Measurements from ENCODE around the gene POR.

POR gene

DNA sequence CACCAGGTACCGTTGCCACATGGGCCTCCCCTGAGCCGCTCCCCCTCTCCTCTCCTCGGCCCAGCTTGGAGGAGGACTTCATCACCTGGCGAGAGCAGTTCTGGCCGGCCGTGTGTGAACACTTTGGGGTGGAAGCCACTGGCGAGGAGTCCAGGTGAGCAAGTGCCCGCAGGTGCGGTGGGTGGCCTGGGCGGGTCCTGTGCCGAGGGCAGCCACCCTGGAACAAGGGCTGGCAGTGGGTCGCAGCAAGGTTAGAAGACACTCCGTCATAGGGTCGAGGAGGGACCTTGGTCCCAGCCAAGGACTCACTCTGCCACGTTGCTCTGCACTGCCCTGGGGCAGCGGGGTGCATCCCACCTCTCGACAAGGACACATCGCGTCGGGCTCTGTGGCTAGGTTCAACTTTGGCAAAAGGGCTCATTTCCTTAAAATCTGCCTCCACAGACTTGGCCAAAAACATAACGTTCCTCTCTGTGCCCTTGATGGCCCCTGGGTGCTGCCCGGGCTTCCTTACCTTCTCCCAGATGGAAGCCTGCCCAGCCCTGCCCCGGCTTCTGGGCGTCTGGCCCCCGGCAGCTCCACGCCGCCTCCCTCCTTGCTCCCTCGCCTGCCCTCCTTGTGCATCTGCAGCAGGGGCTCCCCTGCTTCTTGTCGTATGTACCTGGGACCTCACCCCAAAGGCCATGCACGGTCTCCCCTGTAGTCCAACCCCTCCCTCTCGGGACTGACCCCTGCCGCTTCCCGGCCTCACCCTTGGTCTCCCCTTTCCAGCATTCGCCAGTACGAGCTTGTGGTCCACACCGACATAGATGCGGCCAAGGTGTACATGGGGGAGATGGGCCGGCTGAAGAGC lies 66.7 kb downstream of the POR start:
- DNase-seq (ENCODE audit: low read depth in 1 of 2, low spot score in 1 of 2): no peak
- no peak for TF ChIP-seq JUND (IDR thresholded peaks at IDR 0.05; ENCODE audit: low read depth)
- in situ Hi-C loops (cut with HindIII; ENCODE audit: low pct_unique_long_range_greater_than_20kb, low sequenced_read_pairs): no loop called here

DNA sequence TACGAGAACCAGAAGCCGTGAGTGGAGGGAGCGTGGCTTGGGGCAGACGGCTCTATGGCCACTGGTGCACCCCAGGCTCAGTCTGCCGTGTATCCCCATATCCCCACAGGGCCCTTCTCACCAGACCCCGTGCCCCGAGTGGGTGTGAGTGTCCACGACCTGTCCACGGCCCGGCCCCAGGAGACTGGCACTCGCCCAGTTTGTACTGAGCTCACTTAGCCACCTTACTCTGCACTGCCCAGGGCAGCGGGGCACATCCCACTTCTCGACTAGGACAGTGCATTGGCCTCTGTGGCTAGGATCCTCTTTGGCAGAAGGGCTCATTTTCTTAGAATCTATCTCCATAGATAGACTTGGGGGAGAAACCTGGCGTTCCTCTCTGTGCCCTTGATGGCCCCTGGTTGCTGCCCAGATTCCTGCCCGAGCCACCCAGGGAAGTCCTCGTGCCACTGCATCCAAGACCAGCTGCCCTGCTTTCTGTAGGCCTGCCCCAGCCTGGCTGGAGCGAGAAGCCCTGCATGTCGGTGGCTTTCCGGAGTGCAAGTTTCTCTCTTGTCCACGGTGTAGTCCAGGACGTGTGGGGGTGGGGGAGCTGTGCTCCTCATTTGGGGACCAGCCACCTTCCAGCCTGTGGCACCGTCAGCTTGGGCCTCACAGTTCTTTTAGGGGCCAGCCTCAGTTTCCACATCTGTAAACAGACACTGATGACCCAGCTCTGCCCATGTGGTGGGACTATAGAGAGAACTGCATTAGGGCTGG lies 67.5 kb downstream of the POR start:
- TF ChIP-seq JUND (IDR thresholded peaks at IDR 0.05; ENCODE audit: low read depth): no peak
- no peak for DNase-seq (ENCODE audit: low read depth in 1 of 2, low spot score in 1 of 2)

DNA sequence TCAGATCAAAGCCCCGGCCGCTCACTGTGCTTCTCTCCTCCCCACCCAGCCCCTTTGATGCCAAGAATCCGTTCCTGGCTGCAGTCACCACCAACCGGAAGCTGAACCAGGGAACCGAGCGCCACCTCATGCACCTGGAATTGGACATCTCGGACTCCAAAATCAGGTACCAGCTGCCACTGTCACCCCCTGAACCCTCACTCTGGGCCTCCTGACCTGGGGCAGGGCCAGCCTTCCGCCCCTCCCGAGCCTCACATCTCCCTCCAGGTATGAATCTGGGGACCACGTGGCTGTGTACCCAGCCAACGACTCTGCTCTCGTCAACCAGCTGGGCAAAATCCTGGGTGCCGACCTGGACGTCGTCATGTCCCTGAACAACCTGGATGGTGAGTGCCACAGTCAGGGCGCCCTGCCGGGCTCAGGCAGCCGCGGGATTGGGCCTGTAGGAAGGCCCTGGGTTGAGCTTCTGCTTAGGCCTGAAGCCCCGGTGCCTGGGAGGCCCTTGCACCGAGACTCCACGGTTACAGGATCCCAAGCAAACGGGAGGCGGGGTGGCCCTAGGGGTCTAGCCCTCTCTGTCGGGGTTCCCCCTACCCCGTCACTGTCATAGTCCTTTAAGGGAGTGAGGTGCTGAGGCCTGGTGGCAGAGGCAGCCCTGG lies 68.6 kb downstream of the POR start:
- DNase-seq (ENCODE audit: low read depth in 1 of 2, low spot score in 1 of 2): no peak
- in situ Hi-C loops (cut with HindIII; ENCODE audit: low pct_unique_long_range_greater_than_20kb, low sequenced_read_pairs): no loop called here
- no peak for TF ChIP-seq JUND (IDR thresholded peaks at IDR 0.05; ENCODE audit: low read depth)

More for the DNA sequence above, 67.5 kb downstream of the POR start:
- in situ Hi-C loops (cut with HindIII; ENCODE audit: low pct_unique_long_range_greater_than_20kb, low sequenced_read_pairs): no loop called here

DNA sequence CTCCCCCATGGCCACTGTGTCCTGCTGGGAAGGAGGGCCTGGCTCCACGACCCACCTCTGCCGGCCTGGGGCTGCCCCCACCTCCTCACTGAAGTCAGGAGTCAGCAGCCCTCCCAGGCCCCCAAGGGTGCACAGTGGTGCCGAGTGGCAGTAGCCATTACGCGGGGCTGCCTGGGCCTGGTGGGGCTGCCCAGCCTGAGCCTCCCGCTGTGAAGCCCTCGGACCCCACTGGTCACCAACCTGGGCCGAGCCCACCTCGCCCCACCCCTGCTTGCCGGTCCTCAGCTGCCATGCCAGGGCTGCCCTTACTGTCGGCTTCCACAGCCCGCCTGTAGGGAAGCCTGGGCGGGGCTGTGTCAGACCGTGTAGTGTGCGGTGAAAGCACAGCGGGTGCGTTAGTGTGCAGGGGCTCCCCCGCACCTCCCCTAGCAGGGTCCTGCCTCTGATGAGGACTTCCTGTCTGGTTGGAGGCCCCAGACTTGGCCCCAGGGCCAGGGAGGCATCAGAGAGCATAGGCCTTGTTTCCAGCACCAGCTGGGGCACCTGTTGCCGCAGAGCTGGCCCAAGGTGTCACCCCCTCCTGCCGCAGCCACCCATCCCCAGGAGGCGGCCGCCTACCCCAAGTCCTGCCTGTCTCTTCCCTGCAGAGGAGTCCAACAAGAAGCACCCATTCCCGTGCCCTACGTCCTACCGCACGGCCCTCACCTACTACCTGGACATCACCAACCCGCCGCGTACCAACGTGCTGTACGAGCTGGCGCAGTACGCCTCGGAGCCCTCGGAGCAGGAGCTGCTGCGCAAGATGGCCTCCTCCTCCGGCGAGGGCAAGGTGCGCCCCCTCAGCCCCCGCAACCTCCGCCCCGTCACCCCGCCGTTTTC lies 69.4 kb downstream of the POR start:
- in situ Hi-C loops (cut with HindIII; ENCODE audit: low pct_unique_long_range_greater_than_20kb, low sequenced_read_pairs): no loop called here
- no peak for DNase-seq (ENCODE audit: low read depth in 1 of 2, low spot score in 1 of 2)
- TF ChIP-seq JUND (IDR thresholded peaks at IDR 0.05; ENCODE audit: low read depth): no peak

DNA sequence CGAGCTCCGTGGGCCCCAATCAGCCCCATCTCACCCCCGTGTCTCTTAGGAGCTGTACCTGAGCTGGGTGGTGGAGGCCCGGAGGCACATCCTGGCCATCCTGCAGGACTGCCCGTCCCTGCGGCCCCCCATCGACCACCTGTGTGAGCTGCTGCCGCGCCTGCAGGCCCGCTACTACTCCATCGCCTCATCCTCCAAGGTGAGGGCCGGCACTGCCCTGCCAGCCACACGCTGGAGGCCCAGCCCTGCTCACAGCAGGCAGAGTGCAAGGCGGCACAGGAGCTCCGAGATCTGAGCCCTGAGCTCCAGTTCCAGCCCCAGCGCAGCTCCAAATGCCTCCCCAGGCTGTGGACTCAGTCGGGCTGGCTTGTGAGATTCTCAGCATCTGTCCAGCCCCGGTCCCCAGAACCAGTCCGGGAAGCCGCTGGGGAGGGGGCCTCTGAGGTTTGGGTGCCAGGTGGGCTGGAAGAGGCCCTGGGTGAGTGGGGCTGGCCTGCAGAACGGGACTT lies 70.1 kb downstream of the POR start:
- no peak for DNase-seq (ENCODE audit: low read depth in 1 of 2, low spot score in 1 of 2)
- no peak for TF ChIP-seq JUND (IDR thresholded peaks at IDR 0.05; ENCODE audit: low read depth)
- in situ Hi-C loops (cut with HindIII; ENCODE audit: low pct_unique_long_range_greater_than_20kb, low sequenced_read_pairs): no loop called here

DNA sequence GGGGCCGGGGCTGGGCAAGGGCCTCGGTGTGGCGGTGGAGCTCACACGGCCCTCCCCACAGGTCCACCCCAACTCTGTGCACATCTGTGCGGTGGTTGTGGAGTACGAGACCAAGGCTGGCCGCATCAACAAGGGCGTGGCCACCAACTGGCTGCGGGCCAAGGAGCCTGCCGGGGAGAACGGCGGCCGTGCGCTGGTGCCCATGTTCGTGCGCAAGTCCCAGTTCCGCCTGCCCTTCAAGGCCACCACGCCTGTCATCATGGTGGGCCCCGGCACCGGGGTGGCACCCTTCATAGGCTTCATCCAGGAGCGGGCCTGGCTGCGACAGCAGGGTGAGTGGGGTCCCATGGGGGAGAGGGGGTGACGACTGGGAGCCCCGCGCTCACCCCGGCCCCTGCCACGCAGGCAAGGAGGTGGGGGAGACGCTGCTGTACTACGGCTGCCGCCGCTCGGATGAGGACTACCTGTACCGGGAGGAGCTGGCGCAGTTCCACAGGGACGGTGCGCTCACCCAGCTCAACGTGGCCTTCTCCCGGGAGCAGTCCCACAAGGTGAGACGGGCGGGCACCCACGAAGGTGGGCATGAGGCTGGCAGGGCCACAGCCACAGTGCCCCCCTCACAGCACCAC lies 70.7 kb downstream of the POR start:
- no peak for DNase-seq (ENCODE audit: low read depth in 1 of 2, low spot score in 1 of 2)
- in situ Hi-C loops (cut with HindIII; ENCODE audit: low pct_unique_long_range_greater_than_20kb, low sequenced_read_pairs): no loop called here
- no peak for TF ChIP-seq JUND (IDR thresholded peaks at IDR 0.05; ENCODE audit: low read depth)

DNA sequence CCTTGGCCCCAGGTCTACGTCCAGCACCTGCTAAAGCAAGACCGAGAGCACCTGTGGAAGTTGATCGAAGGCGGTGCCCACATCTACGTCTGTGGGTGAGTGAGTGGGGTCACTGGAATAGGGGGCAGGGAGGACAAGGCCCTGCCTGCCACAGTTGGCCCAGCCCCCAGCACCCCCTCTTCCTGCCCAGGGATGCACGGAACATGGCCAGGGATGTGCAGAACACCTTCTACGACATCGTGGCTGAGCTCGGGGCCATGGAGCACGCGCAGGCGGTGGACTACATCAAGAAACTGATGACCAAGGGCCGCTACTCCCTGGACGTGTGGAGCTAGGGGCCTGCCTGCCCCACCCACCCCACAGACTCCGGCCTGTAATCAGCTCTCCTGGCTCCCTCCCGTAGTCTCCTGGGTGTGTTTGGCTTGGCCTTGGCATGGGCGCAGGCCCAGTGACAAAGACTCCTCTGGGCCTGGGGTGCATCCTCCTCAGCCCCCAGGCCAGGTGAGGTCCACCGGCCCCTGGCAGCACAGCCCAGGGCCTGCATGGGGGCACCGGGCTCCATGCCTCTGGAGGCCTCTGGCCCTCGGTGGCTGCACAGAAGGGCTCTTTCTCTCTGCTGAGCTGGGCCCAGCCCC lies 71.3 kb downstream of the POR start:
- no peak for TF ChIP-seq JUND (IDR thresholded peaks at IDR 0.05; ENCODE audit: low read depth)
- in situ Hi-C loops (cut with HindIII; ENCODE audit: low pct_unique_long_range_greater_than_20kb, low sequenced_read_pairs): no loop called here
- no peak for DNase-seq (ENCODE audit: low read depth in 1 of 2, low spot score in 1 of 2)

DNA sequence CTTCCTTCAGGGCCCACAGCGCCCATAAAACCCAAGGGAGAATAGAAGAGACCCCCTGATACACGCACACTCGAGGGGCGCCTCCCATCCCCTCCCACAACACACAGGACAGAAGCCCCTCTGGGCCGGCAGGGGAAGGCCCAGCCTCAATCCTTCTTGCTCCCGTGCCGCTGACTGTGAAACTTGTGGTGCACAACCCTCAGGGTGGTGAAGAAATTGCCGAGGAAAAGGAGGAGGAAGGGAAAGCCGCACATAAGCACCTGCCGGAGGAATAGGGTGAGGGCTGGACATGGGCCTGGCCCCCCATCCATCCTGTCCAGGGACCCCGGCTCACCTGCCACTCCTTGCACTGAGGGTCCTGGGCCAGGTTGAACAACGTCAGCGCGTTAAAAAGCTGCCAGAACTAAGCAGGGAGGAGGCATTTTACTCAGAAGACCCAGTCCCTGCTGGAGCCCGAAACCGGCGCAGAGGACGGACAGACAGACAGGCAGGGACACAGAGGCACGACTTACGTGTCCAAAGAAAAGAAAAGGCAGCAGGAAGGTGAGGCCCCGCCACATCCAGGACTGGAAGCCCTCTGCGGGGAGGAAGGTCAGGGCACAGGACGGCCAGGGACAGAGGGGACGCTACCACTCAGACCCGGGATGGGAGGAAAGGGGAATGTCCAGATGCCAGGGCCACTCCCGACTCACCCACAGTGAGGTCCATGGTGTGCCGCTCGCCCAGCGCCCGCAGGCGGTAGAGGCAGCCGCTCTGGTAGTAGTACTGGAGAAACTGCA lies 72.3 kb downstream of the POR start:
- TF ChIP-seq JUND (IDR thresholded peaks at IDR 0.05; ENCODE audit: low read depth): no peak
- no peak for DNase-seq (ENCODE audit: low read depth in 1 of 2, low spot score in 1 of 2)
- in situ Hi-C loops (cut with HindIII; ENCODE audit: low pct_unique_long_range_greater_than_20kb, low sequenced_read_pairs): no loop called here

DNA sequence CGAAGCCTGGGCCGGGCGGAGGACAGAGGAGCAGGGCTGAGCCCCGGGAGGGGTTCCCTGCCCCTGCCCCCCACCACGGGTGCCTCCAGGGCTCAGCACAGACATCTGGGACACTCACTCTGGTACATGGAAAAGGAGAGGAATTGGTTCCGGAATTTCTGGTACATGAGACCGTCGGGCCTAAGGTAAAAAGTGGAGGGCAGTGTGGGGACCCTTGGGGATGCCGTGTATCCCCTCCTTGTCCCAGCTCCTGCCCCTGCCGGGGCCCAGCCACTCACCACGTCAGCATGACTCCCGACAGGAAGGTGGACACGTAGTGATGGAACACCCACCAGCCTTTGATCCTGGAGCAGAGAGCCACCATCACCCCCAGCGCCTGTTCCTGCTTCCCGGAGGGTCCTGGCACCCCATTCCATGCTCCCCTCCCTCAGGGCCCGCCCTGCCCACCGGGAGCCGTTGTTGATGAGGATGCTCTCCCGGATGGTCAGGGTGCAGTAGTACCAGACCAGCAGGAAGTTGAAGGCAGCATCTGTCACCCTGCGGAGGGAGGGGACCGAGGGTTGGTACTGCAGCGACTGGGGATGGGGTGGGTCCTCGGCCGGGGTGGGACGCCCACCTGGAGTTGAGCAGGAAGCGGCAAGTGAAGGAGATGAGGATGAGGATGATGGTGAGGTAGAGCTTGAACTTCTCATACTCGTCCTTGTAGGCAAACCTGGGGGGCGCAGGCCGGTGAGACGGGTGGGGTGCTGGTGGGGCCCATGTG lies 73.0 kb downstream of the POR start:
- no peak for DNase-seq (ENCODE audit: low read depth in 1 of 2, low spot score in 1 of 2)
- no peak for TF ChIP-seq JUND (IDR thresholded peaks at IDR 0.05; ENCODE audit: low read depth)
- in situ Hi-C loops (cut with HindIII; ENCODE audit: low pct_unique_long_range_greater_than_20kb, low sequenced_read_pairs): no loop called here
